Pancreas (tissue), 10 donors: Measurements from ENCODE around the gene SREBF2. TPM values are rescaled to one million over a fixed set of nuclear protein-coding genes. Genes with fewer than 3 reads are reported as not detected.

ENCODE experiments used
- ATAC-seq, 4 donors: fragments of 200-7000 bp; cut with Tn5 transposase; one replicate each; pipeline versions ENCODE4 v1.8.0 to v1.9.1; 2020; ENCODE audit warnings: mild to moderate bottlenecking in 4 of 4, moderate library complexity in 4 of 4
- DNase-seq, 6 donors: peaks; one replicate each; pipeline ENCODE4 v3.0.0-alpha.2; 2020
- FAIRE-seq: peaks from 2 replicates; lab custom pipeline; 2012; peaks lifted over from hg19 to GRCh38; lab: Jason Lieb, UNC
- H3K27ac ChIP-seq, 4 donors: fragments of 200-600 bp; sonication (generic); 1 replicate in 3 of 4; 2 replicates in 1 of 4; pipeline versions ENCODE4 v1.5.0 to v1.8.0; 2020
- H3K27me3 ChIP-seq, 4 donors: fragments of 200-600 bp; one replicate each; pipeline ENCODE4 v1.8.0; 2021
- H3K36me3 ChIP-seq, 3 donors: fragments of 200-600 bp; sonication (generic) in 1 of 3; one replicate each; pipeline versions ENCODE4 v1.5.0 to v1.8.0; 2020 to 2021
- H3K4me1 ChIP-seq, 3 donors: fragments of 200-600 bp; one replicate each; pipeline ENCODE4 v1.8.0; 2021
- H3K4me3 ChIP-seq, 4 donors: fragments of 200-600 bp; sonication (generic) in 2 of 4; one replicate each; pipeline versions ENCODE4 v1.5.0 to v1.8.0; 2020 to 2021
- H3K9me3 ChIP-seq, 4 donors: fragments of 200-600 bp; one replicate each; pipeline ENCODE4 v1.8.0; 2021
- WGBS, 2 donors: extraction: QIAGEN DNeasy Blood & Tissue Kit; methylation state at CpG; one replicate each; pipeline ENCODE4 v1.1.7; 2013; 5-methylcytosine and 5-hydroxymethylcytosine counted together
- intact Hi-C, 3 donors: fragments of 100-400 bp; cut with DNase I; formaldehyde crosslinking; loops; one replicate each; pipeline versions ENCODE4 v1.11.1 to v1.14.2; 2022
- polyA plus RNA-seq, 2 donors: library from polyadenylated mRNA; stranded (reverse); fragments of 200-250 nt; gene quantifications; one replicate each; pipeline ENCODE4 v1.2.3, GENCODE V29; 2013
- total RNA-seq, 6 donors: library from RNA; stranded (reverse); fragmentation: NEBNext Ultra II Directional in 4 of 6; extraction: Animal tissue kit (Norgen Biotek cat#: 25700) in 4 of 6; gene quantifications; one replicate each; pipeline versions ENCODE4 v1.2.1 to v1.2.4, GENCODE V29; 2021 to 2023
- TF ChIP-seq, protein P1 (sequence below), 4 donors: fragments of 200-600 bp; sonication (generic) in 3 of 4; IDR thresholded peaks; one replicate each; pipeline versions ENCODE4 v1.5.0 to v1.8.0; 2021; ENCODE audit warnings: antibody characterized with exemption in 4 of 4
- donor health status: healthy with polysubstance abuse.
- donor health status: DM: no; HTN: no; CAD: no; lungs with moderate emphysema.
- donor health status: DM: no; HTN: no; CAD: no.
- donor health status: control.
- donor health status: control.
- donor health status: Bipolar disorder and iron deficiency.
- donor health status: DM: yes; HTN: yes; CAD: no.
- donor health status: DM: no; HTN: no; CAD: no.
- donor health status: DM: no; HTN: no; CAD: no.
- donor health status: DM: yes; HTN: yes; CAD: no.

The SREBF2 gene
- total and polyA plus RNA-seq, 8 donors = 28.2 to 44.8 (median 34.6) TPM

DNA sequence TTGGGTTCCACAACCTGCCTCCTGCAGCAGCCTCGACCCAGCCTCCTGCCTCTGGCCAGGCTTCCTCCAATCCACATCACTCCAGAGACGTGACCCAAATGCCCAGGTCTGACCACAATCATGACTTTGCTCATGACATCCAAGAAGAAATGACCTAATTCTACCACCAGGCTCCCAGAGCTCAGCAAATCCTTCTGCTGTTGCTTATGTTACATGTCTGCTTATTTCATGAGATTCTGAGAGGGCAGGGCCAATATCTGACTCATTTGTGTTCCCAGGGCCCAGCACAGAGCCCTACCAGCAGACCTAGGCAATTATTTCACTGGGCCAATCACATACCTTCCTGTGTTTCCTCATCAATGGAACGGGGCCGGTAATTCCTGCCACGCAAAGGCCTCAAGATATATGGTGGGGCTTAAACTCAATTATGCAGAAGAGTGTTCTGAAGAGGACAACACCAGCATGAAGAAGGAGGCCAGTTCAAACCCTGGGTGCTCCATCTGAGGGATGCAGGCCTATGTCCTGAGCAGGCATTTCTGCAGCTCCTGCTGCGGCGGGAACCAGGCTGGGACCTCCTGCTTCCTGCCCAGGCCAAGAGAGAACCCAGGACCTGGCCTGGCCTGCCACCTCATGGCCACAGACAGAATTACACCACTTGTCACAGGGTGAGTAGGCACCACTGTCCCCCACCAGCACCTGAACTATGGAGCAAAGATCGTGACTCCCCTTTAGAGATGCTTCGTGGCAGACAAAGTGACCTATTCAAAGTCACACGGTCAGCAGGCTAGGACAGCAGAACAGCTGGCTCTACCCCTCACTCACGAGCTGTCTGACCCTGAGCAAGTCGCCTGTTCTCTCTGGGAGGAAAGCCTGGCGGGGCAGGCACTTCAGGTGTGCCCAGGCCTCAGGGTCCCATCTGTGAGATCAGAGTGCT, 108.2 kb downstream of the SREBF2 start:
- DNase-seq = peak; percentile 63 to 92 (median 86)
- Histone ChIP-seq H3K9me3 (no peaks in the 10 kb centered on the region), H3K27ac (peak overlapping the region in 1 of 4 donors; percentile 16), H3K27me3 (no peaks in the 10 kb centered on the region), H3K4me1 (peaks cover 0 to 5% (median 0%) of the 10 kb centered on the region in 3 donors), H3K4me3 (no peak overlapping the region), H3K36me3 (no peaks in the 10 kb centered on the region)
- no peak for FAIRE-seq
- 49 to 53% methylated on average over 13 of the region's 13 CpGs for WGBS, 2 donors
- intact Hi-C loops = loop anchor here in 2 of 3 donors (5.0 to 10.0 kb wide), 5 partner anchors 114 to 246 kb away; partner anchors contain the start of gene MEI1 (in 2 of the 2)
- TF ChIP-seq, protein P1, sequence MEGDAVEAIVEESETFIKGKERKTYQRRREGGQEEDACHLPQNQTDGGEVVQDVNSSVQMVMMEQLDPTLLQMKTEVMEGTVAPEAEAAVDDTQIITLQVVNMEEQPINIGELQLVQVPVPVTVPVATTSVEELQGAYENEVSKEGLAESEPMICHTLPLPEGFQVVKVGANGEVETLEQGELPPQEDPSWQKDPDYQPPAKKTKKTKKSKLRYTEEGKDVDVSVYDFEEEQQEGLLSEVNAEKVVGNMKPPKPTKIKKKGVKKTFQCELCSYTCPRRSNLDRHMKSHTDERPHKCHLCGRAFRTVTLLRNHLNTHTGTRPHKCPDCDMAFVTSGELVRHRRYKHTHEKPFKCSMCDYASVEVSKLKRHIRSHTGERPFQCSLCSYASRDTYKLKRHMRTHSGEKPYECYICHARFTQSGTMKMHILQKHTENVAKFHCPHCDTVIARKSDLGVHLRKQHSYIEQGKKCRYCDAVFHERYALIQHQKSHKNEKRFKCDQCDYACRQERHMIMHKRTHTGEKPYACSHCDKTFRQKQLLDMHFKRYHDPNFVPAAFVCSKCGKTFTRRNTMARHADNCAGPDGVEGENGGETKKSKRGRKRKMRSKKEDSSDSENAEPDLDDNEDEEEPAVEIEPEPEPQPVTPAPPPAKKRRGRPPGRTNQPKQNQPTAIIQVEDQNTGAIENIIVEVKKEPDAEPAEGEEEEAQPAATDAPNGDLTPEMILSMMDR (IDR thresholded peaks at IDR 0.05) = peak; percentile 80 to 91 (median 86)
- ATAC-seq = peak; percentile 89 to 97 (median 94)

DNA sequence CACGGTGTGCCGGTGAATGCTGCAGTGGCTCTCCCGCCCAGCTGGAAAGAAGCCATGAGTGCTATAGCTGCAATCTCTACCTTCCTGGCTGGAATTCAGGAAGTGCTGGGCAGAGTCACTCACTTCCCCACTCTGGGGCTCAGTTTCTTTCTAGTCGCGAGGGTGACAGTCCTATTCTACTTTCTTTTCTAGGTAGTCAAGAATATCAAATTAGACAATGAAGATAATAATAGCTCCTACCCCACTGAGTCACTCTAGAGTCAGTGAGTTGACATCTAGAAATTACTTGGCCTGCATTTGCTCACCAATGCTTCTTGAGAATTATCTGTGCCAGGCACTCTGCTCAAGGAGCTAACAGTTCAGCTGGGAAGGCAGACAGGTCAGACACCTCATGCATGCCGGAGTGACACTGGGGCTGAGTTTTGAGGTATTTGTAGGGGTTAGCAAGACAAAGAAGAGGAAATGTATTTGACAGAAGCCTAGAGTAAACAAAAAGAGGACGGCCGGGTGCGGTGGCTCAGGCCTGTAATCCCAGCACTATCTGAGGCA, 110.8 kb downstream of the SREBF2 start:
- peaks cover 0 to 7% (median 0%) of the 10 kb centered on the region in 3 donors for H3K4me1 ChIP-seq
- no peak overlapping the region for H3K27ac ChIP-seq
- intact Hi-C loops = loop anchor here in 2 of 3 donors (5.0 to 10.0 kb wide), 5 partner anchors 116 to 249 kb away; partner anchors contain the start of gene MEI1 (in 2 of the 2)

DNA sequence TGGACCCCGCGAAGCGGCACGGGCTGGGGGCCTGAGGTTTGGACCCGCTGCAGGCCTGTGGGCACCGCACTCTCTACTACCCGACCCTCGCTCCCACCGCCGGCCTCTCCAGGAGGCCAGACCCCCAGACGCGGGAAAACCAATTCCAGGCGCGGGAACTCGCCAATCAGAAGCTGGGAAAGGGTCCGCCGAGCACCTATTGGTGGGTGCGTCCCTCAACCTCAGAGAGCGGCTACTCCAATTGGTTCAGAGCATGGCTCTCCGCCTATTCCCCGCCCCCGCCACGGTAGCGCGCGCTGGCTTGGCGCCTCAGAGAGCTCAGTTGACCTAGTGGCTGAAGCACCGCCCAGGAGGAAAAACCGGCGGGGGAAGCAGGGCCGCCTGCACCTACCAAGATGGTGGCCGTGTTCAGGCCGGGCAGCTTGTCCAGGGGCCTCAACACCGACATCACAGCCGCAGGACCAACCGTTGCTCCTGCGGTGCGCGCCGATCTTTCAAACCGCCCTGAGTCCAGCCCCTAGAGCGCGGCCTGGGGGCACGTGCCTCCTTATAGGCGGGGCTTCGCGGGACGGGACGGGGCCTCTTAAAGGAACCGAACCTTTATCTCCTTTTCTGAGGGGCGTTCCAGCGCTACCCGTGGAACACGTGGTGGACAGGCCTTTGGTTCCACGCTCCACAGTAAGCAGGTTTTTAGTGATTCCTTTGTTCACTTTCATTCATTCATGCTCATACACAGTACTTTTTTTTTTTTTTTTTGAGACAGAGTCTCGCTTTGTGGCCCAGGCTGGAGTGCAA, 113.9 kb downstream of the SREBF2 start, which contains the start of gene CENPM:
Gene CENPM, minus strand, starts transcription at position 524 of the 795 bp plus-strand sequence. Its CDS starts 76 bp downstream, at position 448.
- no peaks in the 10 kb centered on the region for H3K27me3 ChIP-seq
- no peaks in the 10 kb centered on the region for H3K9me3 ChIP-seq
- H3K36me3 ChIP-seq = no peaks in the 10 kb centered on the region
- peak; percentile 89 to 95 (median 92) for DNase-seq
- H3K27ac ChIP-seq = peak within 1 kb of the TSS in 2 of 4 donors; percentile 10 to 16
- H3K4me3 ChIP-seq = peak within 1 kb of the TSS; percentile 59 to 83 (median 76)
- intact Hi-C loops = loop anchor here in 1 of 3 donors (10.0 kb wide), 2 partner anchors 122 to 252 kb away; partner anchors contain the start of gene MEI1
- FAIRE-seq = no peak
- TF ChIP-seq, protein P1 (IDR thresholded peaks at IDR 0.05) = no peak
- peaks cover 0 to 7% (median 0%) of the 10 kb centered on the region in 3 donors for H3K4me1 ChIP-seq
- ATAC-seq = peak; percentile 98 to 99 (median 98)
- 1% methylated on average over 56 of the region's 56 CpGs for WGBS, 2 donors

More for the DNA sequence above, 110.8 kb downstream of the SREBF2 start:
- TF ChIP-seq, protein P1 (IDR thresholded peaks at IDR 0.05) = no peak
- Histone ChIP-seq H3K4me3 (no peak overlapping the region), H3K27me3 (no peaks in the 10 kb centered on the region), H3K9me3 (no peaks in the 10 kb centered on the region), H3K36me3 (no peaks in the 10 kb centered on the region)
- no peak for FAIRE-seq
- WGBS, 2 donors = 55 to 61% methylated on average over 9 of the region's 9 CpGs
- no peak for ATAC-seq
- no peak for DNase-seq

DNA sequence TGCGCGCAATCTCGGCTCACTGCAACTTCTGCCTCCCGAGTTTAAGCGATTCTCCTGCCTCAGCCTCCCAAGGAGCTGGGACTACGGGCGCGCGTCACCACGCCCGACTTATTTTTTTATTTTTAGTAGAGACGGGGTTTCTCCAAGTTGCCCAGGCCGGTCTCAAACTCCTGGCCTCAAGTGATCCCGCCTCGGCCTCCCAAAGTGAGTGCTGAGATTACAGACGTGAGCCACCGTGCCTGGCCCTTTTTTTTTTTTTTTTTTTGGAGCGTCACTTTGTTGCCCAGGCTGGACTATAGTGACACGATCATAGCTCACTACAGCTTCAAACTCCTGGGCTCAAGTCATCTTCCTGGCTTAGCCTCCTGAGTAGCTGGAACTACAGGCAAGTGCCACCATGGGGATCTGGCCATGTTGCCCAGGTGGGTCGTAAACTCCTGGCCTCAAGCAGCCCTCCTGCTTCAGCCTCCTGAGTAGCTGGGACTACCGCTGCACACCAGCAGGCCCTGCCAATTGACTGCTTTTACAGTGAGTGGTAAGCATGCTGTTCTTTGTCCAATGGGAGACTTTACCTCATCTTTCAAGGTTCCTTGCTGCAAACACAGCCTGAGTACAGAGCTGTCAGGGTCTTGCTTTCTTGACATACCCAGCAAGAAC, 114.6 kb downstream of the SREBF2 start:
- H3K4me3 ChIP-seq = peak overlapping the region in 3 of 4 donors; percentile 59 to 83 (median 70)
- H3K4me1 ChIP-seq = peaks cover 0 to 7% (median 0%) of the 10 kb centered on the region in 3 donors
- H3K27me3 ChIP-seq = no peaks in the 10 kb centered on the region
- DNase-seq (no peak), FAIRE-seq (no peak), ATAC-seq (no peak)
- H3K9me3 ChIP-seq = no peaks in the 10 kb centered on the region
- no peak overlapping the region for H3K27ac ChIP-seq
- H3K36me3 ChIP-seq = no peaks in the 10 kb centered on the region
- intact Hi-C loops = loop anchor here in 1 of 3 donors (10.0 kb wide), 2 partner anchors 123 to 253 kb away; partner anchors contain the start of gene MEI1
- TF ChIP-seq, protein P1 (IDR thresholded peaks at IDR 0.05) = no peak
- WGBS, 2 donors = 60 to 65% methylated on average over 20 to 21 of the region's 21 CpGs
